ENCODE results near the gene MYOM1.

- TF ChIP-seq CTCF (IDR thresholded peaks at IDR 0.05): no peak
- no peak for TF ChIP-seq POLR2A (IDR thresholded peaks at IDR 0.05)
Measured at GRCh38 chr18:3248062-3248657, 28.4 kb upstream of the MYOM1 start.

Data from Peyer's patch (tissue), 4 donors.